ENCODE results near the gene STAG3.
"Not testable (repeated sequence)": the region's sequence is repeated elsewhere in the genome, so short reads cannot be mapped to it uniquely, and the experiment has no call there.

Gene STAG3

DNA sequence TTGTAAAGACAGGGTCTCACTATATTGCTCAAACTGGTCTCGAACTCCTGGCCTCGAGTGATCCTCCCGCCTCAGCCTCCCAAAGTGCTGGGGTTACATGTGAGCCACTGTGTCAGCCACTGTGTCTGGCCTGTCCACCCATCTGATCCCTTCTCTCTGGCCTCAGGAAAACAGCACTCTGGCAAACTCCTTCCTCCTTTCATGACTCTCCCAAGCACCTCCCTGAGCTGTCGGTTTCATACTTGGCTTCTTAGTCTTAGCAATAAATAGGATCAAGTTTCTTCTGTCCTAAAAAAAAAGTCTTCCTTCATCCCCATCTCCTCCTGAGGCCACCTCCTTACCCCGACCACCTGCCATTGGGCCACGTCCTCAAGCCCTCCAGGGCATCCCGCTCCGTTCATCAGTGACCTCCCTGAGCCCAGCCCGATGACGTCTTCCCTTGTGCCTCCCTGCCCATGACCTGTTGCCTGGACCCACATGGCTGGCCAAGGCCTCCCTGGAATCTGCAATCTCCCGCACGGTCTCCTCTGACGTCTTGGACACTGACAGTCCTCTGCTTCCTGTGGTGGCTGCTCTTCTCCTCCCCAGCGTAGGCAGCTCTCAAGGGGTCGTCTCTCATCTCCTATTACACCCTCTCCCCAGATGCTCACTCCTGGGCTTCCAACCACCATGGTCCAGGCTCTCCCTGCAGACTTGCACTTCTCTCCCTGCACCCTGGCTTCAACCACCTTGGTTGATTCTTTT, 68.6 kb downstream of the STAG3 start:
- DNase-seq; H3K27ac ChIP-seq (ENCODE audit: insufficient read depth, low read length, poor library complexity, severe bottlenecking); H3K27me3 ChIP-seq (replicated peaks; ENCODE audit: control insufficient read depth, insufficient read depth, low read length, poor library complexity, severe bottlenecking); H3K9me3 ChIP-seq (ENCODE audit: control insufficient read depth, low read length); H3K36me3 ChIP-seq (ENCODE audit: control insufficient read depth, insufficient read depth, low read length); H3K4me1 ChIP-seq (ENCODE audit: control insufficient read depth, insufficient read depth, low read length, poor library complexity, severe bottlenecking); H3K4me3 ChIP-seq (ENCODE audit: insufficient read depth, low read depth, low read length, poor library complexity, severe bottlenecking): not testable (repeated sequence)

DNA sequence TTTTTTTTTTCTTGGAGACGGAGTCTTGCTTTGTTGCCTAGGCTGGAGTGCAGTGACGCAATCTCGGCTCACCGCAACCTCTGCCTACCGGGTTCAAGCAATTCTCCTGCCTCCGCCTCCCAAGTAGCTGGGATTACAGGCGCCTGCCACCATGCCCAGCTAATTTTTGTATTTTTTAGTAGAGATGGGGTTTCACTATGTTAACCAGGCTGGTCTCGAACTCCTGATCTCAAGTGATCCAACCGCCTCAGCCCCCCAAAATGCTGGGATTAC, 69.1 kb downstream of the STAG3 start:
- not testable (repeated sequence) for H3K27ac ChIP-seq (ENCODE audit: insufficient read depth, low read length, poor library complexity, severe bottlenecking); H3K9me3 ChIP-seq (ENCODE audit: control insufficient read depth, low read length); DNase-seq; H3K36me3 ChIP-seq (ENCODE audit: control insufficient read depth, insufficient read depth, low read length); H3K4me1 ChIP-seq (ENCODE audit: control insufficient read depth, insufficient read depth, low read length, poor library complexity, severe bottlenecking); H3K27me3 ChIP-seq (replicated peaks; ENCODE audit: control insufficient read depth, insufficient read depth, low read length, poor library complexity, severe bottlenecking); H3K4me3 ChIP-seq (ENCODE audit: insufficient read depth, low read depth, low read length, poor library complexity, severe bottlenecking)

DNA sequence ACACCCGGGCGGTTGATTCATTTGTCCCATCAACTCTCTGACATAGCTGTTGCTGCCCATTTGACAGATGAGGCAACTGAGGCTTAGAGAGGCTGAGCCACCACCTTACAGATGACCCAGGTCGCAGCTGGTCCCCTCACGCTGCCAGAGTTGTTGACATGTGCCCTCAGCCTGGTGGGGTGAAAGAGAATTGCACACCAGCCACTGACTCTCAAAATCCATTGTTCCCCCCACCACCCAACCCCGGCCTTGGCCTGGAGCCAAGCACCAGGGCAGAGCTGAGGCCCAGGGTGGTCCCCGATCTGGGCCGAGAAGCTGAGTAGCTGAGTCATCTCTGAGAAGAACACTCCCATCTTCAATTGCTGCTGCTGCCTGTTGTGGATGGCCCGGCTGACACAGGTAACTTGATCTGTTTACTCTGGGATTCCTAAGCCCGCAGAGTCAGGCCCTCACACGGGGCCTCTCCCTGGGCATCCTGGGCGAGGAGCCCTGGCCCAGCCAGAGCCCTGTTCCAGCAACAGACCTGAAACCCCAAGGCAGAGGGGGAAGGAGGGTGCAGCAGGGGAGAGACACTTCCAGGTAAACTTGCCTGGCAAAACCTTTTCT, 69.5 kb downstream of the STAG3 start:
- no peaks in the 10 kb centered on the region for H3K36me3 ChIP-seq (ENCODE audit: control insufficient read depth, insufficient read depth, low read length)
- no peaks in the 10 kb centered on the region for H3K9me3 ChIP-seq (ENCODE audit: control insufficient read depth, low read length)
- H3K4me3 ChIP-seq (ENCODE audit: insufficient read depth, low read depth, low read length, poor library complexity, severe bottlenecking), result no peak overlapping the region
- DNase-seq, result no peak
- H3K27ac ChIP-seq (ENCODE audit: insufficient read depth, low read length, poor library complexity, severe bottlenecking), result no peak overlapping the region
- no peaks in the 10 kb centered on the region for H3K4me1 ChIP-seq (ENCODE audit: control insufficient read depth, insufficient read depth, low read length, poor library complexity, severe bottlenecking)
- H3K27me3 ChIP-seq (replicated peaks; ENCODE audit: control insufficient read depth, insufficient read depth, low read length, poor library complexity, severe bottlenecking), result no peaks in the 10 kb centered on the region

DNA sequence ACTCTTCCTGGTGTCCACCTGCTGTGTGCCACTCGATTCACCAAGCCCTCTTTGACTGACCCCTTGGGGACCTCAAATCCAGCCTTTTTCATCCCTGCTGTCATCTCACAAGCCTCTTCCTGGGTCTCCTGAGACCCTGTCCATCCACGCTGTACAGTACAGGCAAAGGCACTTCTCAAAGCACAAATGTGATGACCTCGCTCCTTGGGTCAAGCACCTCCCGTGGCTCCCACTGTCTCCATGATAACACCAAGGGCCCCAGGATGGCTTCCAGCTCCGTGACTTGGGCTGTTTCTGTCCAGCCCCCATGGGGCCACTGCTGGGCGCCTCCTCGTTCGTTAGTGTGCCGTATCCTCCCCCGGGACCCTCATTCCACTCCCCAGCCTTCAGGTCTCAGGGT, 70.8 kb downstream of the STAG3 start:
- Histone ChIP-seq H3K36me3 (ENCODE audit: control insufficient read depth, insufficient read depth, low read length) (no peaks in the 10 kb centered on the region), H3K27me3 (replicated peaks; ENCODE audit: control insufficient read depth, insufficient read depth, low read length, poor library complexity, severe bottlenecking) (no peaks in the 10 kb centered on the region), H3K4me1 (ENCODE audit: control insufficient read depth, insufficient read depth, low read length, poor library complexity, severe bottlenecking) (no peaks in the 10 kb centered on the region), H3K9me3 (ENCODE audit: control insufficient read depth, low read length) (no peaks in the 10 kb centered on the region), H3K27ac (ENCODE audit: insufficient read depth, low read length, poor library complexity, severe bottlenecking) (no peak overlapping the region), H3K4me3 (ENCODE audit: insufficient read depth, low read depth, low read length, poor library complexity, severe bottlenecking) (no peak overlapping the region)
- DNase-seq, result no peak

DNA sequence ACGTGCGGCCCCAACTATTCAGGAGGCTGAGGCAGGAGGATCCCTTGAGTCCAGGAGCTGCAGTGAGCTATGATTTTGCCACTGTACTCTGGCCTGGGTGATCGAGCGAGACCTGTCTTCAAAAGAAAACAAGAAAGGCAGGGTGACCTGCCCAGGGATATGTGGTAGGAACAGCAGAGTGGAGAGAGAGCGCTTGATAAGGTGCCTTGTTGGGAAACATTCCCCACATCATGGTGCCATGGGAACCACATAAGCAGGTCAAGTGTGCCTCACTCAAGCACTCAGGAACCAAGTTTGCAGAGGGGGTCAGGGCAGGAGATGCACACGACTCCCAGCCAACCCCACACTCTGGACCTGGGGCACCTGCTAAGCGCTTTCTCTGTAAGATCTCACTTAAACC, 79.3 kb downstream of the STAG3 start:
- Histone ChIP-seq H3K4me3 (ENCODE audit: insufficient read depth, low read depth, low read length, poor library complexity, severe bottlenecking) (no peak overlapping the region), H3K27ac (ENCODE audit: insufficient read depth, low read length, poor library complexity, severe bottlenecking) (no peak overlapping the region), H3K4me1 (ENCODE audit: control insufficient read depth, insufficient read depth, low read length, poor library complexity, severe bottlenecking) (no peaks in the 10 kb centered on the region), H3K27me3 (replicated peaks; ENCODE audit: control insufficient read depth, insufficient read depth, low read length, poor library complexity, severe bottlenecking) (no peaks in the 10 kb centered on the region), H3K9me3 (ENCODE audit: control insufficient read depth, low read length) (no peaks in the 10 kb centered on the region), H3K36me3 (ENCODE audit: control insufficient read depth, insufficient read depth, low read length) (no peaks in the 10 kb centered on the region)
- DNase-seq, result no peak

DNA sequence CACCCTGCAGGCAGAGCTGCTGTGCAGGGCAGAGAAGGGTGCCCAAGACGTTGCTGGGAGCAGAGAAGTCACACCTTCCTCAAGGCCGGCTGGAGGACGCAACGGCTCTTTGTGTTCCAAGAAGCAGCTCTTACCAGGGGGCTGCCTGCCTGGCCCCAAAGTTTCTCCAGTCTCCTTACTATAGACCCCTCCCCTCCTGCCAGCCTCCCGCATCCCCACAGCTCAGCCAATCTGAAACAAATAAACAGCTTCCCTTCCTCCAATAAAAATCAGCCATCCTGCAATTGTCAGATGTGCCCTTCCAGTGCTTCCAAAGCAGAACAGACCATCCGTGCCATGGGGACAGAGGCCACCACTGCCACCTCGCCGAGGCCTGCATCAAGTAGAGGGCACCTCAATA, 82.3 kb downstream of the STAG3 start:
- H3K27me3 ChIP-seq (replicated peaks; ENCODE audit: control insufficient read depth, insufficient read depth, low read length, poor library complexity, severe bottlenecking); H3K4me1 ChIP-seq (ENCODE audit: control insufficient read depth, insufficient read depth, low read length, poor library complexity, severe bottlenecking); DNase-seq; H3K27ac ChIP-seq (ENCODE audit: insufficient read depth, low read length, poor library complexity, severe bottlenecking); H3K4me3 ChIP-seq (ENCODE audit: insufficient read depth, low read depth, low read length, poor library complexity, severe bottlenecking); H3K9me3 ChIP-seq (ENCODE audit: control insufficient read depth, low read length); H3K36me3 ChIP-seq (ENCODE audit: control insufficient read depth, insufficient read depth, low read length): not testable (repeated sequence)

DNA sequence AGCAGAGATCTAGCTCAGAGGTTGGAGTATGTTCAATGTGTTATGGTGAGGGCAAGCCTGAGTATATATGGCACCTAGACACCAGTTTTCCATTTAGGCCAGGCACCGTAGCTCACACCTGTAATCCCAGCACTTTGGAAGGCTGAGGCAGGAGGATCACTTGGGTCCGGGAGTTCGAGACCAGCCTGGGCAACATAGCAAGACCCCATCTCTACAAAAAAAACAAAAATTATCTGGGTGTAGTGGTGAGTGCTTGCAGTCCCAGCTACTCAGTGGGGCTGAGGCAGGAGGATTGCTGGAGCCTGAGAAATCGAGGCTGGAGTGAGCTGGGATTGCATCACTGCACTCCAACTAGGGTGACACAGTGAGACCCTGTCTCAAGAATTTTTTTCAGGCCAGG, 85.2 kb downstream of the STAG3 start:
- H3K4me3 ChIP-seq (ENCODE audit: insufficient read depth, low read depth, low read length, poor library complexity, severe bottlenecking); H3K9me3 ChIP-seq (ENCODE audit: control insufficient read depth, low read length); H3K27ac ChIP-seq (ENCODE audit: insufficient read depth, low read length, poor library complexity, severe bottlenecking); H3K36me3 ChIP-seq (ENCODE audit: control insufficient read depth, insufficient read depth, low read length); H3K4me1 ChIP-seq (ENCODE audit: control insufficient read depth, insufficient read depth, low read length, poor library complexity, severe bottlenecking); H3K27me3 ChIP-seq (replicated peaks; ENCODE audit: control insufficient read depth, insufficient read depth, low read length, poor library complexity, severe bottlenecking); DNase-seq: not testable (repeated sequence)

Data from effector memory CD4-positive, alpha-beta T cell (primary cell).